ENCODE measurements around the gene POGLUT3. TPM values are rescaled to one million over a fixed set of nuclear protein-coding genes. Genes with fewer than 3 reads are reported as not detected.

The POGLUT3 gene
- total and polyA plus RNA-seq, 9 of the 15 experiments (the other 6 are each of a cell fraction or from before 2014, with no cell fraction given): 4.6 to 29.7 (median 17.8) TPM

DNA sequence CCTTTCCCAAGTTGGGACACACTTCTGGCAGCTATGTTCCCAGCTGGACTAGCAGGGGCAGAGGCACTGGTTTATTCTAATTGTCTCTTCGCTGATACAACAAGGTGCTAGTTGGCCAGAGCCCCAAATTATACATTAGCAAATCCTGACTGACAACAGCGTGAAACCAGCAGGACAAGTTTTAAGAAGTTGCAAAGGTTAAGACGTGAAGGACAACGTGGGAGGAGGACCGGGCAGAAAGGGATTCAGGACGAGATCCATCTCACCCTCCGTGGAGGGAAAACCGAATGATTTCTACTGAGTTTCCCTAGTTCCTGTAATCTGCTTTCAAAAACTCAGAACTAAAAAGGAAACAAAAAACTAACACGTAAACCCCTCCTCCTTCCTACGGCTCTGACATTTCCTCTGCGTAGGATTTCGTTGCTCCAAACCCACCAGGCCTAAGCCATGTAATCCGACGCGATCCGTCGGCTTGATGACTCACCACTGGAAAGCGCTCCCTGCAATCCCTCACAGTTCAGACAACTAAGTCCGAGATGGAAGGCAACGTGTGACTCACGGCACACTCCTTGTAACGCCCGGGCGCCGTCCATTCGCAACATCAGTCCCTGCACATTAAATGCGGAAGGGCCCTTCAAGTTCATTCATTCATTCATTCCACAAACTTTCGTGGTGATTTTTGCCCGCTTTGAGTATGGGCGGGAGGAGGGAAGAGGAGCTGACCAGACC, 703 bp downstream of the POGLUT3 start (continued):
- TF ChIP-seq, protein P1, sequence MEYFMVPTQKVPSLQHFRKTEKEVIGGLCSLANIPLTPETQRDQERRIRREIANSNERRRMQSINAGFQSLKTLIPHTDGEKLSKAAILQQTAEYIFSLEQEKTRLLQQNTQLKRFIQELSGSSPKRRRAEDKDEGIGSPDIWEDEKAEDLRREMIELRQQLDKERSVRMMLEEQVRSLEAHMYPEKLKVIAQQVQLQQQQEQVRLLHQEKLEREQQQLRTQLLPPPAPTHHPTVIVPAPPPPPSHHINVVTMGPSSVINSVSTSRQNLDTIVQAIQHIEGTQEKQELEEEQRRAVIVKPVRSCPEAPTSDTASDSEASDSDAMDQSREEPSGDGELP (CRISPR knock-in tag; IDR thresholded peaks at IDR 0.05; ENCODE audit: borderline replicate concordance): peak; percentile 75; the same call in 1 of the 2 replicates
- TF ChIP-seq CBX8 (IDR thresholded peaks at IDR 0.05; ENCODE audit: borderline replicate concordance, extremely low read depth, low read depth, low read length, poor library complexity, severe bottlenecking) (no peak), JUNB (CRISPR knock-in tag; conservative IDR thresholded peaks at IDR 0.05) (peak; percentile 98), KLF16 (IDR thresholded peaks at IDR 0.05) (no peak), FUS (optimal IDR thresholded peaks at IDR 0.05; ENCODE audit: low read depth, low read length) (no peak), POLR3G (IDR thresholded peaks at IDR 0.05; ENCODE audit: extremely low read depth, insufficient read length, insufficient replicate concordance) (no peak), ZNF324 (CRISPR knock-in tag; IDR thresholded peaks at IDR 0.05) (no peak), SP1 (CRISPR knock-in tag; IDR thresholded peaks at IDR 0.05) (no peak; the same call in none of the 2 replicates), GABPB1 (CRISPR knock-in tag; IDR thresholded peaks at IDR 0.05) (peak; percentile 33), ZNF143 (CRISPR knock-in tag; IDR thresholded peaks at IDR 0.05) (no peak), HDAC3 (IDR thresholded peaks at IDR 0.05; ENCODE audit: borderline replicate concordance, partially characterized antibody) (no peak), ILF3 (IDR thresholded peaks at IDR 0.05; ENCODE audit: borderline replicate concordance) (no peak), NCOA6 (IDR thresholded peaks at IDR 0.05) (no peak; the same call in 1 of the 2 replicates), ZC3H4 (CRISPR knock-in tag; IDR thresholded peaks at IDR 0.05; ENCODE audit: borderline replicate concordance) (no peak), NRF1 (conservative IDR thresholded peaks at IDR 0.05 in 1 of 2, IDR thresholded peaks at IDR 0.05 in 1 of 2) (peak in 1 of 2 experiments; percentile 45; a peak in 2 of 4 replicates), SIN3A (IDR thresholded peaks at IDR 0.05; ENCODE audit: borderline replicate concordance in 2 of 2, control insufficient read depth in 1 of 2, low read depth in 2 of 2, low read length in 2 of 2) (peak in 1 of 2 experiments; percentile 48; a peak in 2 of 4 replicates), SNIP1 (IDR thresholded peaks at IDR 0.05; ENCODE audit: low read depth) (no peak), SMARCA4 (IDR thresholded peaks at IDR 0.05) (peak; percentile 85)
- TF ChIP-seq, protein P2, sequence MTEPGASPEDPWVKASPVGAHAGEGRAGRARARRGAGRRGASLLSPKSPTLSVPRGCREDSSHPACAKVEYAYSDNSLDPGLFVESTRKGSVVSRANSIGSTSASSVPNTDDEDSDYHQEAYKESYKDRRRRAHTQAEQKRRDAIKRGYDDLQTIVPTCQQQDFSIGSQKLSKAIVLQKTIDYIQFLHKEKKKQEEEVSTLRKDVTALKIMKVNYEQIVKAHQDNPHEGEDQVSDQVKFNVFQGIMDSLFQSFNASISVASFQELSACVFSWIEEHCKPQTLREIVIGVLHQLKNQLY (CRISPR knock-in tag; conservative IDR thresholded peaks at IDR 0.05): no peak
- TF ChIP-seq, protein P3, sequence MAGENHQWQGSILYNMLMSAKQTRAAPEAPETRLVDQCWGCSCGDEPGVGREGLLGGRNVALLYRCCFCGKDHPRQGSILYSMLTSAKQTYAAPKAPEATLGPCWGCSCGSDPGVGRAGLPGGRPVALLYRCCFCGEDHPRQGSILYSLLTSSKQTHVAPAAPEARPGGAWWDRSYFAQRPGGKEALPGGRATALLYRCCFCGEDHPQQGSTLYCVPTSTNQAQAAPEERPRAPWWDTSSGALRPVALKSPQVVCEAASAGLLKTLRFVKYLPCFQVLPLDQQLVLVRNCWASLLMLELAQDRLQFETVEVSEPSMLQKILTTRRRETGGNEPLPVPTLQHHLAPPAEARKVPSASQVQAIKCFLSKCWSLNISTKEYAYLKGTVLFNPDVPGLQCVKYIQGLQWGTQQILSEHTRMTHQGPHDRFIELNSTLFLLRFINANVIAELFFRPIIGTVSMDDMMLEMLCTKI (IDR thresholded peaks at IDR 0.05; ENCODE audit: partially characterized antibody): no peak
- TF ChIP-seq, protein P4, sequence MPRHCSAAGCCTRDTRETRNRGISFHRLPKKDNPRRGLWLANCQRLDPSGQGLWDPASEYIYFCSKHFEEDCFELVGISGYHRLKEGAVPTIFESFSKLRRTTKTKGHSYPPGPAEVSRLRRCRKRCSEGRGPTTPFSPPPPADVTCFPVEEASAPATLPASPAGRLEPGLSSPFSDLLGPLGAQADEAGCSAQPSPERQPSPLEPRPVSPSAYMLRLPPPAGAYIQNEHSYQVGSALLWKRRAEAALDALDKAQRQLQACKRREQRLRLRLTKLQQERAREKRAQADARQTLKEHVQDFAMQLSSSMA (CRISPR knock-in tag; IDR thresholded peaks at IDR 0.05): no peak
- TF ChIP-seq, protein P5, sequence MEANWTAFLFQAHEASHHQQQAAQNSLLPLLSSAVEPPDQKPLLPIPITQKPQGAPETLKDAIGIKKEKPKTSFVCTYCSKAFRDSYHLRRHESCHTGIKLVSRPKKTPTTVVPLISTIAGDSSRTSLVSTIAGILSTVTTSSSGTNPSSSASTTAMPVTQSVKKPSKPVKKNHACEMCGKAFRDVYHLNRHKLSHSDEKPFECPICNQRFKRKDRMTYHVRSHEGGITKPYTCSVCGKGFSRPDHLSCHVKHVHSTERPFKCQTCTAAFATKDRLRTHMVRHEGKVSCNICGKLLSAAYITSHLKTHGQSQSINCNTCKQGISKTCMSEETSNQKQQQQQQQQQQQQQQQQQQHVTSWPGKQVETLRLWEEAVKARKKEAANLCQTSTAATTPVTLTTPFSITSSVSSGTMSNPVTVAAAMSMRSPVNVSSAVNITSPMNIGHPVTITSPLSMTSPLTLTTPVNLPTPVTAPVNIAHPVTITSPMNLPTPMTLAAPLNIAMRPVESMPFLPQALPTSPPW (CRISPR knock-in tag; IDR thresholded peaks at IDR 0.05): no peak; the same call in 1 of the 2 replicates

Data from K562 (cell line).